Testis (tissue), 2 donors: Measurements from ENCODE around the gene KRTAP2-4.

ENCODE experiments used
- POLR2A ChIP-seq: fragments of 450-650 bp; IDR thresholded peaks from one replicate; pipeline ENCODE4 v1.6.1; 2017; ENCODE audit warnings: antibody characterized with exemption, mild to moderate bottlenecking, moderate library complexity
- TF ChIP-seq, protein P1 (sequence below), 3 experiments: fragments of 450-650 bp in 2 of 3; fragments of 200-600 bp in 1 of 3; sonication (generic) in 1 of 3; IDR thresholded peaks; one replicate each; pipeline ENCODE4 v1.5.1; 2016 to 2019; ENCODE audit warnings: antibody characterized with exemption in 3 of 3, mild to moderate bottlenecking in 2 of 3, moderate library complexity in 1 of 3

DNA sequence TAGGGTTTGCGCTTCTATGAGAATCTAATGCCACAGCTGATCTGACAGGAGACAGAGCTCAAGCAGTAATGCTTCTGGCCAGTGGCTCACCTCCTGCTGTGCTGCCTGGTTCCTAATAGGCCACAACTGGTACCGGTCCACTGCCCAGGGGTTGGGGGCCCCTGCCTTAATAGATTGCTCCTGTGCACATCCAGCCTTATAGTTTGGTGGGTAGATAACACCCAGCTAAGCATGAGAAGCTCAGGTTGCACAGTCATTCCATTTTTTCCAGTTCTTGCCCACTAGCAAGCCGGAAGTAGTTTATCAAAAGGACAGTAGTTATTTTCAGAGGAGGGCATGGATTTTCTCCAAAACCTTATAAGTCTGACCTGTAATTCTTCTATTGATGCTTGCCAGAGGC, 46.3 kb downstream of the KRTAP2-4 start:
- TF ChIP-seq, protein P1, sequence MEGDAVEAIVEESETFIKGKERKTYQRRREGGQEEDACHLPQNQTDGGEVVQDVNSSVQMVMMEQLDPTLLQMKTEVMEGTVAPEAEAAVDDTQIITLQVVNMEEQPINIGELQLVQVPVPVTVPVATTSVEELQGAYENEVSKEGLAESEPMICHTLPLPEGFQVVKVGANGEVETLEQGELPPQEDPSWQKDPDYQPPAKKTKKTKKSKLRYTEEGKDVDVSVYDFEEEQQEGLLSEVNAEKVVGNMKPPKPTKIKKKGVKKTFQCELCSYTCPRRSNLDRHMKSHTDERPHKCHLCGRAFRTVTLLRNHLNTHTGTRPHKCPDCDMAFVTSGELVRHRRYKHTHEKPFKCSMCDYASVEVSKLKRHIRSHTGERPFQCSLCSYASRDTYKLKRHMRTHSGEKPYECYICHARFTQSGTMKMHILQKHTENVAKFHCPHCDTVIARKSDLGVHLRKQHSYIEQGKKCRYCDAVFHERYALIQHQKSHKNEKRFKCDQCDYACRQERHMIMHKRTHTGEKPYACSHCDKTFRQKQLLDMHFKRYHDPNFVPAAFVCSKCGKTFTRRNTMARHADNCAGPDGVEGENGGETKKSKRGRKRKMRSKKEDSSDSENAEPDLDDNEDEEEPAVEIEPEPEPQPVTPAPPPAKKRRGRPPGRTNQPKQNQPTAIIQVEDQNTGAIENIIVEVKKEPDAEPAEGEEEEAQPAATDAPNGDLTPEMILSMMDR (IDR thresholded peaks at IDR 0.05) = no peak
- TF ChIP-seq POLR2A = no peak
